K562 (cell line): Measurements from ENCODE around the gene PRDM10. TPM values are rescaled to one million over a fixed set of nuclear protein-coding genes. Genes with fewer than 3 reads are reported as not detected.

Experiments
- DPF2 ChIP-seq: fragments of 450-650 bp; IDR thresholded peaks from 2 replicates; pipeline ENCODE4 v1.6.1; 2016
- ESRRB ChIP-seq: fragments of 250-450 bp; sonication (Bioruptor Pico); IDR thresholded peaks from 2 replicates; pipeline ENCODE4 v1.5.0; 2020; ENCODE audit warnings: mild to moderate bottlenecking, moderate library complexity, borderline replicate concordance
- JUNB ChIP-seq: fragments of 450-650 bp; formaldehyde crosslinking; conservative IDR thresholded peaks from 2 replicates; pipeline ENCODE4 v1.4.0; 2020; ENCODE audit warnings: mild to moderate bottlenecking
- LEF1 ChIP-seq: fragments of 450-650 bp; IDR thresholded peaks from 2 replicates; pipeline ENCODE4 v1.6.1; 2016; ENCODE audit warnings: mild to moderate bottlenecking
- MCM7 ChIP-seq, 2 experiments: fragments of 450-650 bp; IDR thresholded peaks; 2 replicates each; pipeline ENCODE4 v1.6.1; 2016 to 2018
- MTA1 ChIP-seq: fragments of 450-650 bp; IDR thresholded peaks from 2 replicates; pipeline ENCODE4 v1.6.1; 2017; ENCODE audit warnings: borderline replicate concordance
- RBM14 ChIP-seq: fragments of 200-400 bp; formaldehyde crosslinking; IDR thresholded peaks from 2 replicates; pipeline ENCODE4 v1.6.1; 2018; ENCODE audit warnings: low read depth, mild to moderate bottlenecking, low read length, moderate library complexity, borderline replicate concordance; ENCODE audit not compliant: insufficient read depth
- RCOR1 ChIP-seq, 2 experiments: IDR thresholded peaks; 2 replicates each; pipeline ENCODE4 v1.6.1; 2012; ENCODE audit warnings: low read depth in 2 of 2, low read length in 2 of 2, borderline replicate concordance in 1 of 2, improper control_type of control experiment in 1 of 2
- SLC30A9 ChIP-seq: fragments of 250-450 bp; sonication (Bioruptor Pico); IDR thresholded peaks from 2 replicates; pipeline ENCODE4 v1.8.0; 2022; ENCODE audit warnings: mild to moderate bottlenecking, moderate library complexity
- TAF15 ChIP-seq: fragments of 200-400 bp; formaldehyde crosslinking; IDR thresholded peaks from 2 replicates; pipeline ENCODE4 v1.6.1; 2017; ENCODE audit warnings: mild to moderate bottlenecking, low read depth, low read length, moderate library complexity
- TCF3 ChIP-seq: sonication (generic); formaldehyde crosslinking; IDR thresholded peaks from 2 replicates; pipeline ENCODE4 v1.4.0; 2020; ENCODE audit warnings: mild to moderate bottlenecking, missing genetic modification reagents
- ZNF143 ChIP-seq: sonication (generic); formaldehyde crosslinking; IDR thresholded peaks from 2 replicates; pipeline ENCODE4 v1.9.0; 2022; ENCODE audit warnings: mild to moderate bottlenecking, missing genetic modification reagents
- ZNF583 ChIP-seq: fragments of 250-450 bp; sonication (Bioruptor Pico); IDR thresholded peaks from 2 replicates; pipeline ENCODE4 v1.4.0; 2020
- polyA plus RNA-seq, 8 experiments: library from polyadenylated mRNA; depleted of rRNA in 4 of 8; stranded (reverse) in 5 of 8; unstranded in 3 of 8; fragments of >200 nt; fragmentation: Nextera tagmentation in 2 of 8; fragmentation: Illumina TruSeq in 1 of 8; extraction: Ambion mirVana in 2 of 8; extraction: Trizol in 1 of 8; gene quantifications; 2 replicates each; pipeline versions ENCODE4 v1.2.1 to v1.2.3, GENCODE V29; 2011 to 2014; ENCODE audit warnings: inconsistent platforms in 1 of 8, missing spikeins in 1 of 8
- total RNA-seq, 7 experiments: library from RNA; depleted of rRNA in 6 of 7; stranded (reverse); fragments of >200 nt in 6 of 7; fragmentation: Illumina TruSeq in 2 of 7; extraction: Trizol in 2 of 7; gene quantifications; 2 replicates each; pipeline versions ENCODE4 v1.2.1 to v1.2.3, GENCODE V29; 2011 to 2021; ENCODE audit warnings: low replicate concordance in 1 of 7
- TF ChIP-seq, protein P1 (sequence below): fragments of 250-450 bp; sonication (Bioruptor Pico); IDR thresholded peaks from 2 replicates; pipeline ENCODE4 v1.8.0; 2021; ENCODE audit warnings: moderate library complexity, mild to moderate bottlenecking, inconsistent platforms
- TF ChIP-seq, protein P2 (sequence below): fragments of 250-450 bp; sonication (Bioruptor Pico); IDR thresholded peaks from 2 replicates; pipeline ENCODE4 v1.8.0; 2021; ENCODE audit warnings: borderline replicate concordance, mild to moderate bottlenecking, moderate library complexity; ENCODE audit not compliant: poor library complexity, severe bottlenecking
- TF ChIP-seq, protein P3 (sequence below), 2 experiments: fragments of 250-450 bp in 1 of 2; fragments of 450-650 bp in 1 of 2; sonication (Bioruptor Pico) in 1 of 2; IDR thresholded peaks; 2 replicates each; pipeline versions ENCODE4 v1.6.1 to v1.8.0; 2016 to 2021; ENCODE audit warnings: mild to moderate bottlenecking in 2 of 2, moderate library complexity in 2 of 2, missing compliant biosample characterization in 1 of 2, missing genetic modification characterization in 1 of 2
- TF ChIP-seq, protein P4 (sequence below): fragments of 450-650 bp; formaldehyde crosslinking; IDR thresholded peaks from 2 replicates; pipeline ENCODE4 v1.4.0; 2022; ENCODE audit warnings: missing genetic modification characterization
- TF ChIP-seq, protein P5 (sequence below): fragments of 450-650 bp; IDR thresholded peaks from 2 replicates; pipeline ENCODE4 v1.6.1; 2016; ENCODE audit warnings: low read depth, mild to moderate bottlenecking, moderate library complexity
- TF ChIP-seq, protein P6 (sequence below): fragments of 200-800 bp; sonication (Bioruptor generic); IDR thresholded peaks from 2 replicates; pipeline ENCODE4 v1.6.1; 2016; ENCODE audit warnings: missing genetic modification characterization, missing compliant biosample characterization

Gene PRDM10
- total and polyA plus RNA-seq, 9 of the 15 experiments (the other 6 are each of a cell fraction or from before 2014, with no cell fraction given), result 0.89 to 9.3 (median 4.5) TPM

DNA sequence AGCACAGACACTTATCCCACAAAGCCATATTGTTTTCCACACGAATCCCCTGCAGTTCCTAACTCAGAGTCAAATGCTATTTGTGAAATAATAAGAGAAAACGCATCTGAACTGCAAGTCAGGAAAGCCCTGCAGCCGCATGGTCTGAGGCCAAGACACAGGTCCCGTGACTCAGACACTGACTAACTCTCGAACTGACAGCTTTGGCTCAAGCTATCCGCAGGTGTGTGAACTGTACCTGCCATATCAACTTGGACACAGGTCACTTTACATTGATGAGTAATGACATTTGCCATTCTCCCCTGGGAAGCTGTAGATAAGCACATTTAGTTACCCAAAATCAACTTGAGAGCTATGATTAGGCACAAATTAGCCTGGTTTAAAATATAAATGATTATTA, 72.3 kb downstream of the PRDM10 start (continued):
- TF ChIP-seq, protein P1, sequence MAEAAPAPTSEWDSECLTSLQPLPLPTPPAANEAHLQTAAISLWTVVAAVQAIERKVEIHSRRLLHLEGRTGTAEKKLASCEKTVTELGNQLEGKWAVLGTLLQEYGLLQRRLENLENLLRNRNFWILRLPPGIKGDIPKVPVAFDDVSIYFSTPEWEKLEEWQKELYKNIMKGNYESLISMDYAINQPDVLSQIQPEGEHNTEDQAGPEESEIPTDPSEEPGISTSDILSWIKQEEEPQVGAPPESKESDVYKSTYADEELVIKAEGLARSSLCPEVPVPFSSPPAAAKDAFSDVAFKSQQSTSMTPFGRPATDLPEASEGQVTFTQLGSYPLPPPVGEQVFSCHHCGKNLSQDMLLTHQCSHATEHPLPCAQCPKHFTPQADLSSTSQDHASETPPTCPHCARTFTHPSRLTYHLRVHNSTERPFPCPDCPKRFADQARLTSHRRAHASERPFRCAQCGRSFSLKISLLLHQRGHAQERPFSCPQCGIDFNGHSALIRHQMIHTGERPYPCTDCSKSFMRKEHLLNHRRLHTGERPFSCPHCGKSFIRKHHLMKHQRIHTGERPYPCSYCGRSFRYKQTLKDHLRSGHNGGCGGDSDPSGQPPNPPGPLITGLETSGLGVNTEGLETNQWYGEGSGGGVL (CRISPR knock-in tag), result no peak
- no peak for TF ChIP-seq SLC30A9
- TF ChIP-seq RBM14, result no peak
- no peak for TF ChIP-seq ESRRB (CRISPR knock-in tag)
- TF ChIP-seq MTA1, result no peak
- peak; percentile 75 for TF ChIP-seq TCF3 (CRISPR knock-in tag)
- no peak for TF ChIP-seq ZNF143 (CRISPR knock-in tag)
- TF ChIP-seq, protein P2, sequence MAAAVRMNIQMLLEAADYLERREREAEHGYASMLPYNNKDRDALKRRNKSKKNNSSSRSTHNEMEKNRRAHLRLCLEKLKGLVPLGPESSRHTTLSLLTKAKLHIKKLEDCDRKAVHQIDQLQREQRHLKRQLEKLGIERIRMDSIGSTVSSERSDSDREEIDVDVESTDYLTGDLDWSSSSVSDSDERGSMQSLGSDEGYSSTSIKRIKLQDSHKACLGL (CRISPR knock-in tag), result no peak
- no peak for TF ChIP-seq LEF1
- TF ChIP-seq MCM7 (IDR thresholded peaks at IDR 0.05), result no peak
- TF ChIP-seq, protein P3, sequence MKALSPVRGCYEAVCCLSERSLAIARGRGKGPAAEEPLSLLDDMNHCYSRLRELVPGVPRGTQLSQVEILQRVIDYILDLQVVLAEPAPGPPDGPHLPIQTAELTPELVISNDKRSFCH (CRISPR knock-in tag; IDR thresholded peaks at IDR 0.05), result no peak
- TF ChIP-seq, protein P3 (tag; IDR thresholded peaks at IDR 0.05), result no peak
- TF ChIP-seq, protein P4, sequence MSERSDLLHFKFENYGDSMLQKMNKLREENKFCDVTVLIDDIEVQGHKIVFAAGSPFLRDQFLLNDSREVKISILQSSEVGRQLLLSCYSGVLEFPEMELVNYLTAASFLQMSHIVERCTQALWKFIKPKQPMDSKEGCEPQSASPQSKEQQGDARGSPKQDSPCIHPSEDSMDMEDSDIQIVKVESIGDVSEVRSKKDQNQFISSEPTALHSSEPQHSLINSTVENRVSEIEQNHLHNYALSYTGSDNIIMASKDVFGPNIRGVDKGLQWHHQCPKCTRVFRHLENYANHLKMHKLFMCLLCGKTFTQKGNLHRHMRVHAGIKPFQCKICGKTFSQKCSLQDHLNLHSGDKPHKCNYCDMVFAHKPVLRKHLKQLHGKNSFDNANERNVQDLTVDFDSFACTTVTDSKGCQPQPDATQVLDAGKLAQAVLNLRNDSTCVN, result no peak
- TF ChIP-seq TAF15, result no peak
- no peak for TF ChIP-seq RCOR1 (IDR thresholded peaks at IDR 0.05; ENCODE audit: borderline replicate concordance in 1 of 2, low read depth in 2 of 2, low read length in 2 of 2)
- TF ChIP-seq, protein P5, sequence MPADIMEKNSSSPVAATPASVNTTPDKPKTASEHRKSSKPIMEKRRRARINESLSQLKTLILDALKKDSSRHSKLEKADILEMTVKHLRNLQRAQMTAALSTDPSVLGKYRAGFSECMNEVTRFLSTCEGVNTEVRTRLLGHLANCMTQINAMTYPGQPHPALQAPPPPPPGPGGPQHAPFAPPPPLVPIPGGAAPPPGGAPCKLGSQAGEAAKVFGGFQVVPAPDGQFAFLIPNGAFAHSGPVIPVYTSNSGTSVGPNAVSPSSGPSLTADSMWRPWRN, result no peak
- no peak for TF ChIP-seq JUNB (CRISPR knock-in tag)
- TF ChIP-seq DPF2, result peak; percentile 34
- TF ChIP-seq ZNF583 (CRISPR knock-in tag), result no peak
- TF ChIP-seq, protein P6, sequence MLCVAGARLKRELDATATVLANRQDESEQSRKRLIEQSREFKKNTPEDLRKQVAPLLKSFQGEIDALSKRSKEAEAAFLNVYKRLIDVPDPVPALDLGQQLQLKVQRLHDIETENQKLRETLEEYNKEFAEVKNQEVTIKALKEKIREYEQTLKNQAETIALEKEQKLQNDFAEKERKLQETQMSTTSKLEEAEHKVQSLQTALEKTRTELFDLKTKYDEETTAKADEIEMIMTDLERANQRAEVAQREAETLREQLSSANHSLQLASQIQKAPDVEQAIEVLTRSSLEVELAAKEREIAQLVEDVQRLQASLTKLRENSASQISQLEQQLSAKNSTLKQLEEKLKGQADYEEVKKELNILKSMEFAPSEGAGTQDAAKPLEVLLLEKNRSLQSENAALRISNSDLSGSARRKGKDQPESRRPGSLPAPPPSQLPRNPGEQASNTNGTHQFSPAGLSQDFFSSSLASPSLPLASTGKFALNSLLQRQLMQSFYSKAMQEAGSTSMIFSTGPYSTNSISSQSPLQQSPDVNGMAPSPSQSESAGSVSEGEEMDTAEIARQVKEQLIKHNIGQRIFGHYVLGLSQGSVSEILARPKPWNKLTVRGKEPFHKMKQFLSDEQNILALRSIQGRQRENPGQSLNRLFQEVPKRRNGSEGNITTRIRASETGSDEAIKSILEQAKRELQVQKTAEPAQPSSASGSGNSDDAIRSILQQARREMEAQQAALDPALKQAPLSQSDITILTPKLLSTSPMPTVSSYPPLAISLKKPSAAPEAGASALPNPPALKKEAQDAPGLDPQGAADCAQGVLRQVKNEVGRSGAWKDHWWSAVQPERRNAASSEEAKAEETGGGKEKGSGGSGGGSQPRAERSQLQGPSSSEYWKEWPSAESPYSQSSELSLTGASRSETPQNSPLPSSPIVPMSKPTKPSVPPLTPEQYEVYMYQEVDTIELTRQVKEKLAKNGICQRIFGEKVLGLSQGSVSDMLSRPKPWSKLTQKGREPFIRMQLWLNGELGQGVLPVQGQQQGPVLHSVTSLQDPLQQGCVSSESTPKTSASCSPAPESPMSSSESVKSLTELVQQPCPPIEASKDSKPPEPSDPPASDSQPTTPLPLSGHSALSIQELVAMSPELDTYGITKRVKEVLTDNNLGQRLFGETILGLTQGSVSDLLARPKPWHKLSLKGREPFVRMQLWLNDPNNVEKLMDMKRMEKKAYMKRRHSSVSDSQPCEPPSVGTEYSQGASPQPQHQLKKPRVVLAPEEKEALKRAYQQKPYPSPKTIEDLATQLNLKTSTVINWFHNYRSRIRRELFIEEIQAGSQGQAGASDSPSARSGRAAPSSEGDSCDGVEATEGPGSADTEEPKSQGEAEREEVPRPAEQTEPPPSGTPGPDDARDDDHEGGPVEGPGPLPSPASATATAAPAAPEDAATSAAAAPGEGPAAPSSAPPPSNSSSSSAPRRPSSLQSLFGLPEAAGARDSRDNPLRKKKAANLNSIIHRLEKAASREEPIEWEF (CRISPR knock-in tag), result no peak
